PC-9 (cell line): ENCODE data around the gene SNX5.

ENCODE experiments used
- EZH2 ChIP-seq: fragments of 200-600 bp; sonication (generic); IDR thresholded peaks from 2 replicates; pipeline ENCODE4 v1.8.0; 2017; ENCODE audit warnings: antibody characterized with exemption, low read depth
- TF ChIP-seq, protein P1 (sequence below): fragments of 200-600 bp; sonication (generic); conservative IDR thresholded peaks from 2 replicates; pipeline ENCODE4 v1.6.1; 2017; ENCODE audit warnings: mixed run types, antibody characterized with exemption, mild to moderate bottlenecking, moderate library complexity

DNA sequence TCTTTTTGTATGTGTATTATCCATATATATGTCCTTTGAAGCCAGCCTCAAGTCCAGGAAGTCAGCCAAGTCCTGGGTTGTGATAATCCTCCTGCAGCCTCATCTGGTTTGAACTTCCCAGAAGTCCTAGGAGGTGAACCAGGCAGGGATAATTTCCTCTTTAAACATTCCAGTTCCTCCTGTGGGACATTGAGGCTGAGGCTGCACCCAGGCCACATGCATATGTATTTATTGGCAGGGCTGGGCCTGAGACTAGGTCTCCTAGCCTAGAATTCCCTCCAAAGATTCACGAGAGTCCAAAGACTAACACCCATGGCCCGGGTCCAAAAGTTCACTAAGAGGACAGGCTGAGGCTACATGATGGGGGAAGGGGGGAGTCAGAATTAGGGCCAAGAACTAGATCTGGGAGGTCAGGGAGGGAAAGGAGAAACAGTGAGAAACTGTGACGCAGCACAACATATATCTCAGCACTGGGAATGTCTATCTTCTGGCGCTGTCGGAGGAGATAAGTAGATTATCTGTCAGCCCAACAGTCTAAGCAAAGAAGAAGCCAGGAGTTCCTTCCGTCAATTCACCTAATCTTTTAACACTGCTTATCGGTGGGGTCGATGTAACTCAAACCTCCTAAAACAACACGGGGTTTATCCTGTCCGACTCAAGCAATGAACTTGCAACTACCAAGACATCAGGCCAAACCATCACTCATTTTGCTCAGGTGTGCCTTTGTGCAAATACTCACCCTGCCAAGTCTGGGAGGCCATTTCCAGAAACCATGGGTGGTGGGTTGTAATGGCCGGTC, 43.3 kb downstream of the SNX5 start:
- TF ChIP-seq, protein P1, sequence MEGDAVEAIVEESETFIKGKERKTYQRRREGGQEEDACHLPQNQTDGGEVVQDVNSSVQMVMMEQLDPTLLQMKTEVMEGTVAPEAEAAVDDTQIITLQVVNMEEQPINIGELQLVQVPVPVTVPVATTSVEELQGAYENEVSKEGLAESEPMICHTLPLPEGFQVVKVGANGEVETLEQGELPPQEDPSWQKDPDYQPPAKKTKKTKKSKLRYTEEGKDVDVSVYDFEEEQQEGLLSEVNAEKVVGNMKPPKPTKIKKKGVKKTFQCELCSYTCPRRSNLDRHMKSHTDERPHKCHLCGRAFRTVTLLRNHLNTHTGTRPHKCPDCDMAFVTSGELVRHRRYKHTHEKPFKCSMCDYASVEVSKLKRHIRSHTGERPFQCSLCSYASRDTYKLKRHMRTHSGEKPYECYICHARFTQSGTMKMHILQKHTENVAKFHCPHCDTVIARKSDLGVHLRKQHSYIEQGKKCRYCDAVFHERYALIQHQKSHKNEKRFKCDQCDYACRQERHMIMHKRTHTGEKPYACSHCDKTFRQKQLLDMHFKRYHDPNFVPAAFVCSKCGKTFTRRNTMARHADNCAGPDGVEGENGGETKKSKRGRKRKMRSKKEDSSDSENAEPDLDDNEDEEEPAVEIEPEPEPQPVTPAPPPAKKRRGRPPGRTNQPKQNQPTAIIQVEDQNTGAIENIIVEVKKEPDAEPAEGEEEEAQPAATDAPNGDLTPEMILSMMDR = no peak
- TF ChIP-seq EZH2 = no peak
